Measurements from ENCODE around the gene DNASE1L3.

DNA sequence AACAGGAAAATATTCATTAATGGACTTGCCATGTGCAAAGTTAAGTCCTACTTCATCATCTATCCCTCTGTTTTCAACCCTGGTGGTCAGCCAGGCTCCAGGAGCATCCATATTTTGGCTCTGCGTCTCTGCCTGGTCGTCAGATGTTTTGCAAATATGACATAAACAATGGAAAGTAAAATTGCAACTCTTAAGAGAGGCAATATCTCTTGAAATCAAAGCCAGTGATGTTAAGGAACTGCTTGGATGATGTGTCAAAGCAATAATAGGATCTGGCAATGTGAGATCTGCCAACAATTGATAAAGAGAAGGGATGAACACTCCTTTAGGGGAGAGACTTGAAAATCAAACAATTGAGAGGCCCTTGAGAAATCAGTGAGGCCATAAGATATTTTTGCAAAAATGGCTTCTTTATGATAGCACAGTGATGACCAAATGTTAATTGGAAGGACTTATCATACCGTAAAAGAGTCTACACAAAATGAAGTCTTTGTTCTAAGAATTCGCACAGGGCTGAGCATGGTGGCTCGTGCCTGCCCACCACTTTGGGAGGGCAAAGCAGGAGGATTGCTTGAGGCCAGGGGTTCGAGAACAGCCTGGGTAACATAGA, 33.3 kb upstream of the DNASE1L3 start:
- TF ChIP-seq YY1 (IDR thresholded peaks at IDR 0.05; ENCODE audit: low read depth, low read length) (no peak), RFX5 (IDR thresholded peaks at IDR 0.05; ENCODE audit: borderline replicate concordance, low read depth, low read length) (no peak), BACH1 (IDR thresholded peaks at IDR 0.05; ENCODE audit: low read length) (no peak), POLR2A (IDR thresholded peaks at IDR 0.05; ENCODE audit: control extremely low read depth in 1 of 2, low read depth in 2 of 2, low read length in 2 of 2) (no peak), EP300 (IDR thresholded peaks at IDR 0.05; ENCODE audit: borderline replicate concordance in 1 of 2, low read depth in 2 of 2, low read length in 2 of 2) (no peak), RNF2 (IDR thresholded peaks at IDR 0.05; ENCODE audit: borderline replicate concordance, low read depth, low read length, missing control alignments, poor library complexity, severe bottlenecking) (no peak), EZH2 (IDR thresholded peaks at IDR 0.05; ENCODE audit: low read depth, low read length, severe bottlenecking) (no peak), CREB1 (IDR thresholded peaks at IDR 0.05) (no peak), POLR2AphosphoS5 (IDR thresholded peaks at IDR 0.05; ENCODE audit: low read depth, low read length) (no peak)
- TF ChIP-seq, protein P1, sequence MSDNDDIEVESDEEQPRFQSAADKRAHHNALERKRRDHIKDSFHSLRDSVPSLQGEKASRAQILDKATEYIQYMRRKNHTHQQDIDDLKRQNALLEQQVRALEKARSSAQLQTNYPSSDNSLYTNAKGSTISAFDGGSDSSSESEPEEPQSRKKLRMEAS (IDR thresholded peaks at IDR 0.05) = no peak

Measured in H1 (cell line).